Prostate gland (tissue), 2 donors: ENCODE results near the gene WDR88.

Source experiments
- CTCF ChIP-seq, 4 experiments: fragments of 200-600 bp in 2 of 4; fragments of 450-650 bp in 2 of 4; sonication (generic) in 2 of 4; IDR thresholded peaks; 1 replicate in 3 of 4; 2 replicates in 1 of 4; pipeline ENCODE4 v1.5.1; 2016 to 2019; ENCODE audit warnings: antibody characterized with exemption in 4 of 4, mild to moderate bottlenecking in 2 of 4, moderate library complexity in 2 of 4
- POLR2A ChIP-seq: fragments of 450-650 bp; IDR thresholded peaks from one replicate; pipeline ENCODE4 v1.6.1; 2016; ENCODE audit warnings: antibody characterized with exemption, mild to moderate bottlenecking
- POLR2AphosphoS5 ChIP-seq: sonication (generic); formaldehyde crosslinking; IDR thresholded peaks from one replicate; pipeline ENCODE4 v1.6.1; 2017; ENCODE audit warnings: antibody characterized with exemption

GRCh38 chr19:33159149-33159548 lies 27.2 kb downstream of the WDR88 start:
- TF ChIP-seq CTCF (IDR thresholded peaks at IDR 0.05) = no peak
- TF ChIP-seq POLR2A = no peak
- no peak for TF ChIP-seq POLR2AphosphoS5
